ENCODE measurements around the gene AIF1. TPM values are rescaled to one million over a fixed set of nuclear protein-coding genes. Genes with fewer than 3 reads are reported as not detected.

AIF1 gene
- total RNA-seq, 2 experiments from 2014 or later, result 120 to 129 TPM

- intact Hi-C loops (cut with micrococcal nuclease), result no loop called here
- H3K4me1 Mint-ChIP-seq (ENCODE audit: low read depth), result peaks cover 1% of the 10 kb centered on the region
- no peak overlapping the region for H3K4me3 Mint-ChIP-seq
- H3K27ac Mint-ChIP-seq, result no peak overlapping the region
- no peak for DNase-seq
- H3K9me3 Mint-ChIP-seq, result no peaks in the 10 kb centered on the region
- CTCF ChIA-PET, result interaction anchor here (0.6 kb wide), 1 partner anchor 160 kb away, joined by 7 read pairs; no protein-coding TSS in a partner anchor
- H3K36me3 Mint-ChIP-seq (ENCODE audit: low read depth), result peaks cover 31% of the 10 kb centered on the region
- no peaks in the 10 kb centered on the region for H3K27me3 Mint-ChIP-seq (ENCODE audit: low read depth)
These were observed 24.0 kb downstream of the AIF1 start for GRCh38 chr6:31639043-31639442.

- peaks cover 1% of the 10 kb centered on the region for H3K4me1 Mint-ChIP-seq (ENCODE audit: low read depth)
- intact Hi-C loops (cut with micrococcal nuclease), result no loop called here
- CTCF ChIA-PET, result no interaction called here
- H3K27me3 Mint-ChIP-seq (ENCODE audit: low read depth), result no peaks in the 10 kb centered on the region
- H3K27ac Mint-ChIP-seq, result peak overlapping the region; percentile 51
- H3K9me3 Mint-ChIP-seq, result no peaks in the 10 kb centered on the region
- no peak for DNase-seq
- no peak overlapping the region for H3K4me3 Mint-ChIP-seq
- peaks cover 29% of the 10 kb centered on the region for H3K36me3 Mint-ChIP-seq (ENCODE audit: low read depth)
These were observed 24.4 kb downstream of the AIF1 start for GRCh38 chr6:31639449-31639861.

GRCh38 chr6:31640612-31641011 is 25.6 kb downstream of the AIF1 start:
- peaks cover 1% of the 10 kb centered on the region for H3K4me1 Mint-ChIP-seq (ENCODE audit: low read depth)
- CTCF ChIA-PET, result no interaction called here
- no peak overlapping the region for H3K4me3 Mint-ChIP-seq
- no peaks in the 10 kb centered on the region for H3K27me3 Mint-ChIP-seq (ENCODE audit: low read depth)
- peaks cover 34% of the 10 kb centered on the region for H3K36me3 Mint-ChIP-seq (ENCODE audit: low read depth)
- H3K9me3 Mint-ChIP-seq, result no peaks in the 10 kb centered on the region
- intact Hi-C loops (cut with micrococcal nuclease), result no loop called here
- H3K27ac Mint-ChIP-seq, result peak overlapping the region; percentile 60
- no peak for DNase-seq

DNA sequence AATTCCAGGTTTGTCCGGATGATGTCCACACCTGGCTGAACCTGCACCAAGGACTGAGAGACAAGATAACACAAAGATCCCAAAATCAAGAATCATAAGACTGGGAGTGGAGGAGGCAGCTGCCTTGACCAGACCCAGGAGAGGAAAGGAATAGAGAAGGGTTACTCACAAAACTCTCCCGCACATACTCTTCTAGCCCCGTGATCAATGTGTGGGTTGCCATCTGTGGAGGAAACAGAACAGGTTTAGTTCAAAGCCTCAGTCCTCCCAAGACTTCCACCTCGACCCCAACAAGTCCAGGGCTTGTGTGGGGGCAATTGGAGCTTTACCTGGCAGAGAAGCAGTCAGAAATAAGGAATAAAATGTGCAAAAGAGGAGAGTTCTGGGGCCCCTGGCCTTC is 26.3 kb downstream of the AIF1 start:
- peaks cover 1% of the 10 kb centered on the region for H3K4me1 Mint-ChIP-seq (ENCODE audit: low read depth)
- DNase-seq, result no peak
- intact Hi-C loops (cut with micrococcal nuclease), result no loop called here
- peaks cover 30% of the 10 kb centered on the region for H3K36me3 Mint-ChIP-seq (ENCODE audit: low read depth)
- no peak overlapping the region for H3K4me3 Mint-ChIP-seq
- no peaks in the 10 kb centered on the region for H3K27me3 Mint-ChIP-seq (ENCODE audit: low read depth)
- CTCF ChIA-PET, result no interaction called here
- H3K27ac Mint-ChIP-seq, result peak overlapping the region; percentile 21
- no peaks in the 10 kb centered on the region for H3K9me3 Mint-ChIP-seq

- Mint-ChIP-seq H3K4me1 (ENCODE audit: low read depth) (peaks cover 1% of the 10 kb centered on the region), H3K9me3 (no peaks in the 10 kb centered on the region), H3K27ac (peak overlapping the region; percentile 60), H3K27me3 (ENCODE audit: low read depth) (no peaks in the 10 kb centered on the region), H3K36me3 (ENCODE audit: low read depth) (peaks cover 26% of the 10 kb centered on the region), H3K4me3 (no peak overlapping the region)
- CTCF ChIA-PET, result interaction anchor here (0.7 kb wide), 1 partner anchor 297 kb away, joined by 3 read pairs; no protein-coding TSS in a partner anchor
- no peak for DNase-seq
- intact Hi-C loops (cut with micrococcal nuclease), result no loop called here
These were observed 27.9 kb downstream of the AIF1 start for GRCh38 chr6:31642798-31643570.

DNA sequence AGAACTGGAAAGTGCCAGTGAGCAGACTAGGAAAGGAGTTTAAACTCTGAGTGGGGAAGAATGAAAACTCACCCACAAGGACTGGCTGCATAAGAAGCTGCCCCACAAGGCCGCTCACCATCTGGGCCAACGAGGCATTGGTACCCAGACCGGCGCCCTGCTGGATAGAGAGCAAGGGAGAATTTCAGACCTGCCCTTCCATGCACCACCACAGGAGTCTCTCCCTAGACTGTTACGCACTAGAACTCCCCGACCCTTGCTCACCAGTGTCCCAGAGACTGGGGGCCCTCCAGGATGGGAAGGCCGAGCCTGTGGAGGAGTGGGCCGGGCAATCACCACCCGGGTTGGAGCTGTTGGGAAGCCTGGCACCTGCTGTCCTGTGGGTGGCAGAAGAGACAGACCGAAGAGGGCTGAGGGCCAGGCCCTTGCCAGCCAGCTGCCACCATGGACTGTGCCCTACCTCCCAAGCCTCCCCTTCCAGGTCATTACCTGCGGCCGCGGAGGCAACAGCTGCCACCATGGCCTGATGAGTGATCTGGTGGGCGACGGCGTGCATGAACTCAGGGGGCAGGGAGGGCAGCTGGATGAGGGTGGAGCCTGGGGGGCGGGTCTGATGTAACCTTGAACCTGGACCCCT is 28.9 kb downstream of the AIF1 start:
- H3K9me3 Mint-ChIP-seq, result no peaks in the 10 kb centered on the region
- no peak overlapping the region for H3K27ac Mint-ChIP-seq
- peaks cover 28% of the 10 kb centered on the region for H3K36me3 Mint-ChIP-seq (ENCODE audit: low read depth)

DNA sequence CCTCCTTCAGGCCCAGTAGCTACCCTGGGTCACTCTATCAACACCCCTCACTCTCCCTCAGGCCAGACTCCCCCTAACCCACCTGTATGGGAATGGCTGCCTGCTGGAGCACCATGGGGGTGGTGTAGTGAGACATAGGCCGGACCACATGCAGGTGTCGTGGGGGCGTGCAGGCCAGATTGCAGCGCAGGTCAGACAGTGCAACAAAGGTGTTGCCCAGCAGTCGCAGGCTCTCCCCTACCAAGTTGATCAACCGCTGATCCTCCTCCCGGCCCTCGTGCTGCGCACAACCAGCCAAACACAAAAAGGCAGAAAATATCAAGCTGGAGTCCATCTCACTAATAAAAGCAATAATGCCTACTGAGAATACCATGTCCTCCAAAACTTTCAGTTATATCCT is 30.3 kb downstream of the AIF1 start:
- no peak overlapping the region for H3K27ac Mint-ChIP-seq
- H3K4me3 Mint-ChIP-seq, result no peak overlapping the region
- peaks cover 32% of the 10 kb centered on the region for H3K36me3 Mint-ChIP-seq (ENCODE audit: low read depth)
- intact Hi-C loops (cut with micrococcal nuclease), result no loop called here
- H3K9me3 Mint-ChIP-seq, result no peaks in the 10 kb centered on the region
- CTCF ChIA-PET, result no interaction called here
- no peaks in the 10 kb centered on the region for H3K27me3 Mint-ChIP-seq (ENCODE audit: low read depth)
- DNase-seq, result no peak
- peaks cover 11% of the 10 kb centered on the region for H3K4me1 Mint-ChIP-seq (ENCODE audit: low read depth)

More for the DNA sequence above, 28.9 kb downstream of the AIF1 start:
- no peak overlapping the region for H3K4me3 Mint-ChIP-seq
- CTCF ChIA-PET, result interaction anchor here (0.7 kb wide), 1 partner anchor 296 kb away, joined by 3 read pairs; no protein-coding TSS in a partner anchor
- peaks cover 1% of the 10 kb centered on the region for H3K4me1 Mint-ChIP-seq (ENCODE audit: low read depth)
- intact Hi-C loops (cut with micrococcal nuclease), result no loop called here
- DNase-seq, result no peak
- H3K27me3 Mint-ChIP-seq (ENCODE audit: low read depth), result no peaks in the 10 kb centered on the region

DNA sequence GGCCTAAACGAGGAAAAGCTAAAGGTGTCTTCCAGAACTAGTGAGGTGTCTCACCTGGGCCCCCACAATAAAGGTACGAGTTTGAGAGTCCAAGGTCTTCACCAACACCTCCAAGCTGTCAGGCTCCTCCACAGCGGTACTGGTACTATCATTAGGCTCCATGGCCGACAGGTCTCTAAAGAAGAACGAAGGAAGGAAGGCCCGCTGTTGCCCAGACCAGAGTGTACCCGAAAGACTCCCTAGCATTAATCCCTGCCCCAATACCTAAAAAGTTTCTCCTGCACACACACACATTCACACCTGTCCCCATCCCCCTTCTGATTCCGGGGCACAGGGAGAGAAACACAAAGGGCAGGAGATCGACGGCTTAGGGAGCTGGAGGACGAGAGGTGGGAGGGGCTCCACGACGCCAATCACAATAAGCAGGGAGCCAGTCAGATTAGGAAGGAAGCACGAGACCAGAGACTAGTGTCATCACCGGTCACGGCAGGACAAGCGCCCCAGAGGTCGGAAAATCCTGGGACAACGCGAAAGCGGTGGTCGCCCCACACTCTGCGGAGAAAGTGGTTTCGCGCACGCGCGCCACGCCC is 36.7 kb downstream of the AIF1 start:
- no peaks in the 10 kb centered on the region for H3K9me3 Mint-ChIP-seq
- peak overlapping the region; percentile 98 for H3K27ac Mint-ChIP-seq
- intact Hi-C loops (cut with micrococcal nuclease), result loop anchor here (1.0 to 2.0 kb wide), 9 partner anchors 9 to 212 kb away; partner anchors contain the start of genes ABHD16A, C6orf47, DDX39B and NFKBIL1
- no peaks in the 10 kb centered on the region for H3K27me3 Mint-ChIP-seq (ENCODE audit: low read depth)
- H3K4me1 Mint-ChIP-seq (ENCODE audit: low read depth), result peaks cover 37% of the 10 kb centered on the region
- CTCF ChIA-PET, result interaction anchor here (1.2 to 2.4 kb wide), 4 partner anchors 12 to 180 kb away, joined by 3 to 7 read pairs (median 6); no protein-coding TSS in a partner anchor
- DNase-seq, result peak; percentile 78
- H3K4me3 Mint-ChIP-seq, result peak overlapping the region; percentile 96
- peaks cover 20% of the 10 kb centered on the region for H3K36me3 Mint-ChIP-seq (ENCODE audit: low read depth)

DNA sequence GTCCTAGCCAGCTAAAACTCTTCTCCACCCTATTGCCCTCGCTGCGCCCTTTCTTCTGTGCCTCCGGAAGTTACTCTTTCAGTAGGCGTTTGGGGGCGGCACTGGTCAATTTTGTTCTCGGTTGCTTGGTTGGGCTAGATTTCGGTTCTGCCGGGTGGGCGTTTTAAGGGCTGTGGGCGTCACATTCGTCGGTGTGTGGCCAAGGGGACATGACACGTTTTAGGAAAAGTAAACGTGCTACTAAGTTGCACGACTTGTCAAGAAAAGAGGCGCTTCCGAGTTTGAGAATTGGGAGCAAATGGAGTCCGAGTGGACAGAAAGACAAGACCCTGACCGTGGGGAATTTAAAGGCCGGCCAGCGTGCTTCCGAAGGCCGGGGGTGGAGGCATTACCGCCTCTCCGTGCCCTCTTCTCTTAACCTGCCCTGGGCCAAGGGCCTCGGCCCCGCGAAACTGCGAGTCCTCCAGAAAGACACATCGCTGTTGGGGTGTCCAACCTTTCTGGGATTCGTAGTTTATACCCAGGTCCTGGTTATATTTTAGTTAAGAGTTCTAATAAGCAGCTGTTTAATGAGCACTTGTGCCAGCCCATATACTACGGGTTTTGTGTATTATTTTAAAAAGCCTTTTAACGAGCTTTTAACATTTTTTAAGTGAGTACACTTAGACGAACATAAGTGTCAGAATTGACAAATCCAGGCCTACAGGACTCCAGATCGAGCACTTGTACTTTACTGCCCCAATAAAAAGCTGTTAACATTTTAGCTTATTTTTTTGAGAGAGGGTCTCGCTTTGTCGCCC is 38.1 kb downstream of the AIF1 start:
- H3K4me1 Mint-ChIP-seq (ENCODE audit: low read depth), result peaks cover 44% of the 10 kb centered on the region
- H3K36me3 Mint-ChIP-seq (ENCODE audit: low read depth), result peaks cover 19% of the 10 kb centered on the region

DNA sequence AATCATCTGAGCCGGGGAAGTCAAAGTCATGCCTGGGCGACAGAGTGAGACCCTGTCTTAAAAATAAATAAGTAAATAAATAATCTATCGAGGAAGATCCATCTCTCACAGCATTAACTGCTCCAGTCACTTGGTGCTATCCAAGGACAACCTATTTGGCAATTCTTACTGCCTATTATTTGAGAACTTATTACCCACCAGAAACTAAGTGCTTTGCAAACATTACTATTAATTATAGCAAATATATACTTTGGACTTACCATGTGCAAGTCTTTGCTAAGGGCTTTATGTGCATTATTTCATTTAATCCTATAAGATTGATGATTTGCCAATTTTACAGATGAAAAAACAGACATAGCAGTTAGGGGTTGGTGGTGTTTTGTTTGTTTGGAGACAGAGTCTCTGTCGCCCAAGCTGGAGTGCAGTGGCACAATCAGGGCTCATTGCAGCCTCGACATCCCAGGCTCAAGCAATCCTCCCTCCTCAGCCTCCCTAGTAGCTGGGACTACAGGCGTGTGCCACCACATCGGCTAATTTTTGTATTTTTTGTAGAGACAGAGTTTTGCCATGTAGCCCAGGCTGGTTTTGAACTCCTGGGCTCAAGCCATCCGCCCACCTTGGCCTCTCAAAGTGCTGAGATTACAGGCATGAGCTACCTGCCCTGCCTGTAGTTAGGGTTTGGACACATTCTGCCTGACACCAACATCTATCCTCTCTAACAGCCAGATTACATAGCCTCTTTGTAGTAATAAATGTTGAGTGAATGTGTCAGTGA is 39.7 kb downstream of the AIF1 start:
- no peak overlapping the region for H3K4me3 Mint-ChIP-seq
- H3K4me1 Mint-ChIP-seq (ENCODE audit: low read depth), result peaks cover 54% of the 10 kb centered on the region
- DNase-seq, result no peak
- no peaks in the 10 kb centered on the region for H3K27me3 Mint-ChIP-seq (ENCODE audit: low read depth)
- no peaks in the 10 kb centered on the region for H3K9me3 Mint-ChIP-seq
- H3K27ac Mint-ChIP-seq, result peak overlapping the region; percentile 16
- CTCF ChIA-PET, result interaction anchor here (0.8 to 1.7 kb wide), 3 partner anchors 109 to 163 kb away, joined by 3 to 5 read pairs (median 4); partner anchors contain the start of gene ATP6V1G2
- H3K36me3 Mint-ChIP-seq (ENCODE audit: low read depth), result peaks cover 13% of the 10 kb centered on the region
- intact Hi-C loops (cut with micrococcal nuclease), result no loop called here

More for the DNA sequence above, 38.1 kb downstream of the AIF1 start:
- no peaks in the 10 kb centered on the region for H3K9me3 Mint-ChIP-seq
- no peaks in the 10 kb centered on the region for H3K27me3 Mint-ChIP-seq (ENCODE audit: low read depth)
- DNase-seq, result peak; percentile 92
- CTCF ChIA-PET, result interaction anchor here (0.6 to 2.4 kb wide), 7 partner anchors 11 to 179 kb away, joined by 3 to 7 read pairs (median 4); partner anchors contain the start of genes ATP6V1G2 and GPANK1
- H3K4me3 Mint-ChIP-seq, result peak overlapping the region; percentile 96
- intact Hi-C loops (cut with micrococcal nuclease), result loop anchor here (1.0 to 2.0 kb wide), 9 partner anchors 7 to 210 kb away; partner anchors contain the start of genes ABHD16A, C6orf47, DDX39B and NFKBIL1
- H3K27ac Mint-ChIP-seq, result peak overlapping the region; percentile 98
